ENCODE results near the gene MRPS17.

- no peak for TF ChIP-seq ZNF274 (IDR thresholded peaks at IDR 0.05; ENCODE audit: low read depth, low read length)
- TF ChIP-seq YY1 (IDR thresholded peaks at IDR 0.05; ENCODE audit: insufficient read depth, insufficient read length), result no peak
- no peak for TF ChIP-seq SUZ12 (IDR thresholded peaks at IDR 0.05; ENCODE audit: extremely low read depth, insufficient read depth, insufficient read length)
These were observed 18.9 kb downstream of the MRPS17 start for GRCh38 chr7:55970561-55970960.

Data from NT2/D1 (cell line).